ENCODE measurements around the gene SH3RF3. TPM values are rescaled to one million over a fixed set of nuclear protein-coding genes. Genes with fewer than 3 reads are reported as not detected.

The SH3RF3 gene
- total RNA-seq, 1 experiment from 2014 or later: 0.98 TPM

GRCh38 chr2:109127556-109127955, 1.4 kb upstream of the SH3RF3 start:
- POLR2A ChIA-PET: no interaction called here

GRCh38 chr2:109128048-109128615, 873 bp upstream of the SH3RF3 start:
- H3K9me3 Mint-ChIP-seq (ENCODE audit: unreplicated experiment): no peaks in the 10 kb centered on the region
- H3K4me3 Mint-ChIP-seq (ENCODE audit: unreplicated experiment): peak overlapping the region; percentile 84
- H3K27me3 Mint-ChIP-seq (ENCODE audit: insufficient read depth, unreplicated experiment): peaks cover 9% of the 10 kb centered on the region
- Histone ChIP-seq H3K9me3 (no peaks in the 10 kb centered on the region), H3K36me3 (ENCODE audit: control insufficient read depth, insufficient read depth, low read length) (no peaks in the 10 kb centered on the region), H3K27me3 (replicated peaks; ENCODE audit: control insufficient read depth, insufficient read depth, low read length) (peaks cover 5% of the 10 kb centered on the region), H3K4me3 (ENCODE audit: low read depth, low read length) (peak overlapping the region; percentile 64), H3K4me1 (no peaks in the 10 kb centered on the region; the same call in 1 of the 2 replicates)
- ChIA-PET CTCF (interaction anchor here (0.7 kb wide), 1 partner anchor 77 kb away, joined by 3 read pairs; no protein-coding TSS in a partner anchor), POLR2A (no interaction called here)
- peak; percentile 76 to 88 for DNase-seq
- H3K27ac Mint-ChIP-seq (ENCODE audit: unreplicated experiment): no peak overlapping the region
- H3K4me1 Mint-ChIP-seq (ENCODE audit: low read depth, unreplicated experiment): no peaks in the 10 kb centered on the region
- H3K36me3 Mint-ChIP-seq (ENCODE audit: insufficient read depth, unreplicated experiment): no peaks in the 10 kb centered on the region
- no TSS peak for BruUV-seq (replicated peaks)
- TF ChIP-seq CTCF (IDR thresholded peaks at IDR 0.05; ENCODE audit: insufficient read depth in 1 of 2, low read depth in 1 of 2, low read length in 1 of 2, severe bottlenecking in 1 of 2, unreplicated experiment in 1 of 2): peak; percentile 91
- intact Hi-C loops (cut with micrococcal nuclease; ENCODE audit: unreplicated experiment): loop anchor here (1.0 to 2.0 kb wide), 5 partner anchors 59 to 381 kb away; no protein-coding TSS in a partner anchor

More at GRCh38 chr2:109127556-109127955, 1.4 kb upstream of the SH3RF3 start:
- Histone ChIP-seq H3K4me1 (no peaks in the 10 kb centered on the region; the same call in 1 of the 2 replicates), H3K9me3 (no peaks in the 10 kb centered on the region), H3K27me3 (replicated peaks; ENCODE audit: control insufficient read depth, insufficient read depth, low read length) (peaks cover 5% of the 10 kb centered on the region), H3K4me3 (ENCODE audit: low read depth, low read length) (no peak overlapping the region; the same call in 1 of the 2 replicates), H3K36me3 (ENCODE audit: control insufficient read depth, insufficient read depth, low read length) (no peaks in the 10 kb centered on the region)
- no peak for TF ChIP-seq CTCF (IDR thresholded peaks at IDR 0.05; ENCODE audit: insufficient read depth in 1 of 2, low read depth in 1 of 2, low read length in 1 of 2, severe bottlenecking in 1 of 2, unreplicated experiment in 1 of 2)
- peaks cover 8% of the 10 kb centered on the region for H3K27me3 Mint-ChIP-seq (ENCODE audit: insufficient read depth, unreplicated experiment)
- no peaks in the 10 kb centered on the region for H3K4me1 Mint-ChIP-seq (ENCODE audit: low read depth, unreplicated experiment)
- H3K4me3 Mint-ChIP-seq (ENCODE audit: unreplicated experiment): peak overlapping the region; percentile 84
- no peak for DNase-seq
- intact Hi-C loops (cut with micrococcal nuclease; ENCODE audit: unreplicated experiment): loop anchor here (1.0 kb wide), 1 partner anchor 154 kb away; no protein-coding TSS in a partner anchor
- CTCF ChIA-PET: interaction anchor here (0.7 kb wide), 1 partner anchor 77 kb away, joined by 3 read pairs; no protein-coding TSS in a partner anchor
- no peaks in the 10 kb centered on the region for H3K9me3 Mint-ChIP-seq (ENCODE audit: unreplicated experiment)
- no peak overlapping the region for H3K27ac Mint-ChIP-seq (ENCODE audit: unreplicated experiment)
- BruUV-seq (replicated peaks): no TSS peak
- H3K36me3 Mint-ChIP-seq (ENCODE audit: insufficient read depth, unreplicated experiment): no peaks in the 10 kb centered on the region

GRCh38 chr2:109129356-109129920, 433 bp downstream of the SH3RF3 start:
- no peaks in the 10 kb centered on the region for H3K4me1 Mint-ChIP-seq (ENCODE audit: low read depth, unreplicated experiment)
- POLR2A ChIA-PET: no interaction called here
- peak in 1 of 2 experiments; percentile 26 for DNase-seq
- CTCF ChIA-PET: no interaction called here
- H3K27ac Mint-ChIP-seq (ENCODE audit: unreplicated experiment): no peak overlapping the region
- Histone ChIP-seq H3K4me3 (ENCODE audit: low read depth, low read length) (peak overlapping the region; percentile 64), H3K36me3 (ENCODE audit: control insufficient read depth, insufficient read depth, low read length) (no peaks in the 10 kb centered on the region), H3K9me3 (no peaks in the 10 kb centered on the region), H3K4me1 (no peaks in the 10 kb centered on the region; the same call in 1 of the 2 replicates), H3K27me3 (replicated peaks; ENCODE audit: control insufficient read depth, insufficient read depth, low read length) (peaks cover 5% of the 10 kb centered on the region)
- no peaks in the 10 kb centered on the region for H3K9me3 Mint-ChIP-seq (ENCODE audit: unreplicated experiment)
- H3K4me3 Mint-ChIP-seq (ENCODE audit: unreplicated experiment): peak overlapping the region; percentile 84
- H3K36me3 Mint-ChIP-seq (ENCODE audit: insufficient read depth, unreplicated experiment): no peaks in the 10 kb centered on the region
- no TSS peak for BruUV-seq (replicated peaks)
- intact Hi-C loops (cut with micrococcal nuclease; ENCODE audit: unreplicated experiment): loop anchor here (2.0 kb wide), 2 partner anchors 267 to 365 kb away; no protein-coding TSS in a partner anchor
- H3K27me3 Mint-ChIP-seq (ENCODE audit: insufficient read depth, unreplicated experiment): peaks cover 18% of the 10 kb centered on the region
- TF ChIP-seq CTCF (IDR thresholded peaks at IDR 0.05; ENCODE audit: insufficient read depth in 1 of 2, low read depth in 1 of 2, low read length in 1 of 2, severe bottlenecking in 1 of 2, unreplicated experiment in 1 of 2): no peak

Data from Caco-2 (cell line).